ENCODE results near the gene VAV2.

Gene VAV2

GRCh38 chr9:133772581-133772980 lies 219.5 kb downstream of the VAV2 start:
- no peak overlapping the region for H3K23ac ChIP-seq (ENCODE audit: low read depth, low read length, poor library complexity)
- H3K14ac ChIP-seq (ENCODE audit: low read length): no peak overlapping the region
- H2BK5ac ChIP-seq (ENCODE audit: low read length): no peak overlapping the region
- H3K18ac ChIP-seq (ENCODE audit: low read length): no peak overlapping the region
- H3K4ac ChIP-seq (ENCODE audit: low read length): no peak overlapping the region
- H2AFZ ChIP-seq (ENCODE audit: low read length): no peak overlapping the region
- H3K27ac ChIP-seq (replicated peaks; ENCODE audit: low read length): no peak overlapping the region
- no peak overlapping the region for H3K9ac ChIP-seq (ENCODE audit: low read depth, low read length, poor library complexity)
- WGBS, 2 donors (ENCODE audit: extremely low coverage in 2 of 2, insufficient read length in 2 of 2, insufficient replicate concordance in 1 of 2): no CpG with 5 or more reads among the region's 7 CpGs
- DNase-seq (ENCODE audit: low spot score): no peak
- H3K36me3 ChIP-seq (replicated peaks in 1 of 2; ENCODE audit: control insufficient read depth in 2 of 2, insufficient read depth in 2 of 2, low read length in 2 of 2): peaks cover 36 to 96% of the 10 kb centered on the region in 2 donors
- H3K4me1 ChIP-seq (ENCODE audit: control insufficient read depth in 2 of 2, insufficient read depth in 1 of 2, low read depth in 1 of 2, low read length in 2 of 2): no peaks in the 10 kb centered on the region
- no peak overlapping the region for H2BK12ac ChIP-seq (ENCODE audit: low read length)
- H2AK5ac ChIP-seq (ENCODE audit: low read depth, low read length): no peak overlapping the region
- H3K27me3 ChIP-seq (ENCODE audit: control insufficient read depth in 3 of 3, insufficient read depth in 3 of 3, low read depth in 1 of 3, low read length in 3 of 3): no peaks in the 10 kb centered on the region
- no peaks in the 10 kb centered on the region for H3K79me1 ChIP-seq (ENCODE audit: low read depth, low read length)
- H3K9me3 ChIP-seq (replicated peaks in 1 of 2; ENCODE audit: control insufficient read depth in 2 of 2, insufficient read depth in 1 of 2, low read depth in 1 of 2, low read length in 2 of 2): peaks cover 12 to 14% of the 10 kb centered on the region in 2 donors
- H2BK15ac ChIP-seq (ENCODE audit: low read length): no peak overlapping the region
- no peak overlapping the region for H2BK120ac ChIP-seq (ENCODE audit: low read depth, low read length)
- no peak overlapping the region for H4K91ac ChIP-seq (ENCODE audit: low read depth, low read length, poor library complexity)
- H3K4me2 ChIP-seq (ENCODE audit: insufficient read depth, low read length, poor library complexity, severe bottlenecking): no peak overlapping the region
- peak overlapping the region; percentile 57 for H4K8ac ChIP-seq (ENCODE audit: low read depth, low read length)
- H3K4me3 ChIP-seq (ENCODE audit: low read length in 2 of 2): no peak overlapping the region

- no peak overlapping the region for H3K4me2 ChIP-seq (ENCODE audit: insufficient read depth, low read length, poor library complexity, severe bottlenecking)
- H3K27me3 ChIP-seq (ENCODE audit: control insufficient read depth in 3 of 3, insufficient read depth in 3 of 3, low read depth in 1 of 3, low read length in 3 of 3): no peaks in the 10 kb centered on the region
- H2BK12ac ChIP-seq (ENCODE audit: low read length): no peak overlapping the region
- H3K9me3 ChIP-seq (replicated peaks in 1 of 2; ENCODE audit: control insufficient read depth in 2 of 2, insufficient read depth in 1 of 2, low read depth in 1 of 2, low read length in 2 of 2): peaks cover 17 to 20% of the 10 kb centered on the region in 2 donors
- no peak overlapping the region for H4K8ac ChIP-seq (ENCODE audit: low read depth, low read length)
- no peak overlapping the region for H3K23ac ChIP-seq (ENCODE audit: low read depth, low read length, poor library complexity)
- no peak overlapping the region for H2BK120ac ChIP-seq (ENCODE audit: low read depth, low read length)
- no peaks in the 10 kb centered on the region for H3K4me1 ChIP-seq (ENCODE audit: control insufficient read depth in 2 of 2, insufficient read depth in 1 of 2, low read depth in 1 of 2, low read length in 2 of 2)
- peaks cover 36 to 96% of the 10 kb centered on the region in 2 donors for H3K36me3 ChIP-seq (replicated peaks in 1 of 2; ENCODE audit: control insufficient read depth in 2 of 2, insufficient read depth in 2 of 2, low read length in 2 of 2)
- H3K18ac ChIP-seq (ENCODE audit: low read length): no peak overlapping the region
- H3K79me1 ChIP-seq (ENCODE audit: low read depth, low read length): no peaks in the 10 kb centered on the region
- no peak overlapping the region for H4K91ac ChIP-seq (ENCODE audit: low read depth, low read length, poor library complexity)
- H2AK5ac ChIP-seq (ENCODE audit: low read depth, low read length): no peak overlapping the region
- no peak overlapping the region for H3K14ac ChIP-seq (ENCODE audit: low read length)
- DNase-seq (ENCODE audit: low spot score): no peak
- no peak overlapping the region for H3K4me3 ChIP-seq (ENCODE audit: low read length in 2 of 2)
- no peak overlapping the region for H2BK5ac ChIP-seq (ENCODE audit: low read length)
- no peak overlapping the region for H3K27ac ChIP-seq (replicated peaks; ENCODE audit: low read length)
- no peak overlapping the region for H3K9ac ChIP-seq (ENCODE audit: low read depth, low read length, poor library complexity)
- H3K4ac ChIP-seq (ENCODE audit: low read length): no peak overlapping the region
- no peak overlapping the region for H2AFZ ChIP-seq (ENCODE audit: low read length)
- no CpG with 5 or more reads among the region's 26 CpGs for WGBS, 2 donors (ENCODE audit: extremely low coverage in 2 of 2, insufficient read length in 2 of 2, insufficient replicate concordance in 1 of 2)
- H2BK15ac ChIP-seq (ENCODE audit: low read length): no peak overlapping the region
These were observed 220.3 kb downstream of the VAV2 start for GRCh38 chr9:133771486-133772482.

- no CpG with 5 or more reads among the region's 16 CpGs for WGBS, 2 donors (ENCODE audit: extremely low coverage in 2 of 2, insufficient read length in 2 of 2, insufficient replicate concordance in 1 of 2)
- H2BK12ac ChIP-seq (ENCODE audit: low read length): no peak overlapping the region
- no peak overlapping the region for H2AK5ac ChIP-seq (ENCODE audit: low read depth, low read length)
- H4K91ac ChIP-seq (ENCODE audit: low read depth, low read length, poor library complexity): no peak overlapping the region
- no peak overlapping the region for H3K9ac ChIP-seq (ENCODE audit: low read depth, low read length, poor library complexity)
- no peak overlapping the region for H2AFZ ChIP-seq (ENCODE audit: low read length)
- no peak overlapping the region for H3K4me3 ChIP-seq (ENCODE audit: low read length in 2 of 2)
- H3K9me3 ChIP-seq (replicated peaks in 1 of 2; ENCODE audit: control insufficient read depth in 2 of 2, insufficient read depth in 1 of 2, low read depth in 1 of 2, low read length in 2 of 2): peaks cover 17 to 25% of the 10 kb centered on the region in 2 donors
- no peak overlapping the region for H3K27ac ChIP-seq (replicated peaks; ENCODE audit: low read length)
- H3K36me3 ChIP-seq (replicated peaks in 1 of 2; ENCODE audit: control insufficient read depth in 2 of 2, insufficient read depth in 2 of 2, low read length in 2 of 2): peaks cover 34 to 96% of the 10 kb centered on the region in 2 donors
- H3K4me2 ChIP-seq (ENCODE audit: insufficient read depth, low read length, poor library complexity, severe bottlenecking): no peak overlapping the region
- H2BK120ac ChIP-seq (ENCODE audit: low read depth, low read length): no peak overlapping the region
- H2BK5ac ChIP-seq (ENCODE audit: low read length): no peak overlapping the region
- H3K4me1 ChIP-seq (ENCODE audit: control insufficient read depth in 2 of 2, insufficient read depth in 1 of 2, low read depth in 1 of 2, low read length in 2 of 2): no peaks in the 10 kb centered on the region
- H3K23ac ChIP-seq (ENCODE audit: low read depth, low read length, poor library complexity): no peak overlapping the region
- H4K8ac ChIP-seq (ENCODE audit: low read depth, low read length): no peak overlapping the region
- H3K79me1 ChIP-seq (ENCODE audit: low read depth, low read length): no peaks in the 10 kb centered on the region
- DNase-seq (ENCODE audit: low spot score): no peak
- no peak overlapping the region for H3K4ac ChIP-seq (ENCODE audit: low read length)
- H3K14ac ChIP-seq (ENCODE audit: low read length): no peak overlapping the region
- H3K18ac ChIP-seq (ENCODE audit: low read length): no peak overlapping the region
- H2BK15ac ChIP-seq (ENCODE audit: low read length): no peak overlapping the region
- no peaks in the 10 kb centered on the region for H3K27me3 ChIP-seq (ENCODE audit: control insufficient read depth in 3 of 3, insufficient read depth in 3 of 3, low read depth in 1 of 3, low read length in 3 of 3)
These were observed 221.9 kb downstream of the VAV2 start for GRCh38 chr9:133770076-133770777.

DNA sequence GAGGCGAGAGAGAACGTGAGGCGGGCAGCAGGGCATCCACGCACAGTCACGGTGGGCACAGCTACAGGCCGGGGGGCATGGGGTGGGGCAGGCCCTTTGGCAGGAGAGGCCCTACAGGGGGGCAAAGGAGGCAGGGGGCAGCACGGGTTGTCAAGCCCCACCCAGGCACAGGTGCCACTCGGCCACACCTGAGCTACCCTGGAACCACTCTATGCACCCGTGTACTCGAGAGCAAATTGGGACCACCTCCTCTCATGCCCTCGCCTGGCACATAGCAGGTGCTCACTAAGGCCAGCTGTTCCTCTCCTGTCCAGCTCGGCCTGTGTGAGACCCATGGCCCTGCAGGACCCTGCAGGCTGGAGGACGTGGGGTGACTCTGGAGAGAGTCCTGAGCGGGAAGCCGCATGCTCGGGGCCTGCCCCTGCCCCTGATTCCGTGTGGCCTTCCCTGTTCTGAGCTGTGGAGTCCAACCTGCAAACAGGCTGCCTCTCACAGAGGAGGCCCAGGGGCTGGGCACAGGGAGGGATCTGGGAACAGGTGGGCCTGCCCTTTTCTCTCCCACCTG lies 222.5 kb downstream of the VAV2 start:
- H4K91ac ChIP-seq (ENCODE audit: low read depth, low read length, poor library complexity): no peak overlapping the region
- H2BK5ac ChIP-seq (ENCODE audit: low read length): no peak overlapping the region
- no peaks in the 10 kb centered on the region for H3K79me1 ChIP-seq (ENCODE audit: low read depth, low read length)
- WGBS, 2 donors (ENCODE audit: extremely low coverage in 2 of 2, insufficient read length in 2 of 2, insufficient replicate concordance in 1 of 2): no CpG with 5 or more reads among the region's 17 CpGs
- H2BK120ac ChIP-seq (ENCODE audit: low read depth, low read length): no peak overlapping the region
- no peak overlapping the region for H2BK15ac ChIP-seq (ENCODE audit: low read length)
- no peak for DNase-seq (ENCODE audit: low spot score)
- H3K18ac ChIP-seq (ENCODE audit: low read length): no peak overlapping the region
- H3K36me3 ChIP-seq (replicated peaks in 1 of 2; ENCODE audit: control insufficient read depth in 2 of 2, insufficient read depth in 2 of 2, low read length in 2 of 2): peaks cover 29 to 96% of the 10 kb centered on the region in 2 donors
- H3K14ac ChIP-seq (ENCODE audit: low read length): no peak overlapping the region
- H2AK5ac ChIP-seq (ENCODE audit: low read depth, low read length): no peak overlapping the region
- no peaks in the 10 kb centered on the region for H3K27me3 ChIP-seq (ENCODE audit: control insufficient read depth in 3 of 3, insufficient read depth in 3 of 3, low read depth in 1 of 3, low read length in 3 of 3)
- no peak overlapping the region for H3K9ac ChIP-seq (ENCODE audit: low read depth, low read length, poor library complexity)
- H3K27ac ChIP-seq (replicated peaks; ENCODE audit: low read length): no peak overlapping the region
- no peak overlapping the region for H3K4ac ChIP-seq (ENCODE audit: low read length)
- H3K4me3 ChIP-seq (ENCODE audit: low read length in 2 of 2): no peak overlapping the region
- H2BK12ac ChIP-seq (ENCODE audit: low read length): no peak overlapping the region
- H3K4me1 ChIP-seq (ENCODE audit: control insufficient read depth in 2 of 2, insufficient read depth in 1 of 2, low read depth in 1 of 2, low read length in 2 of 2): no peaks in the 10 kb centered on the region
- peaks cover 15 to 28% of the 10 kb centered on the region in 2 donors for H3K9me3 ChIP-seq (replicated peaks in 1 of 2; ENCODE audit: control insufficient read depth in 2 of 2, insufficient read depth in 1 of 2, low read depth in 1 of 2, low read length in 2 of 2)
- no peak overlapping the region for H3K4me2 ChIP-seq (ENCODE audit: insufficient read depth, low read length, poor library complexity, severe bottlenecking)
- peak overlapping the region; percentile 65 for H3K23ac ChIP-seq (ENCODE audit: low read depth, low read length, poor library complexity)
- H2AFZ ChIP-seq (ENCODE audit: low read length): no peak overlapping the region
- H4K8ac ChIP-seq (ENCODE audit: low read depth, low read length): peak overlapping the region; percentile 65

Measured in neuronal stem cell (in vitro differentiated cells).